AG09319 (cell line): ENCODE measurements around the gene RASSF1.

Experiments
- DNase-seq: peaks from one replicate; pipeline ENCODE4 v3.0.0-alpha.2; 2010; ENCODE audit warnings: low read depth; ENCODE audit errors: extremely low read depth
- CTCF ChIP-seq: IDR thresholded peaks from 2 replicates; pipeline ENCODE4 v1.5.1; 2011; ENCODE audit warnings: low read depth, mild to moderate bottlenecking, inconsistent platforms, low read length, moderate library complexity

The RASSF1 gene

GRCh38 chr3:50357481-50357880 lies 16.8 kb upstream of the RASSF1 start:
- no peak for TF ChIP-seq CTCF
- DNase-seq, result no peak

GRCh38 chr3:50356553-50356952 lies 15.9 kb upstream of the RASSF1 start:
- no peak for TF ChIP-seq CTCF
- DNase-seq, result no peak

GRCh38 chr3:50355829-50356552 lies 15.4 kb upstream of the RASSF1 start:
- DNase-seq, result no peak
- no peak for TF ChIP-seq CTCF

- DNase-seq, result no peak
- no peak for TF ChIP-seq CTCF
Observed at GRCh38 chr3:50354850-50355249, 14.2 kb upstream of the RASSF1 start.

- TF ChIP-seq CTCF, result no peak
- no peak for DNase-seq
Observed at GRCh38 chr3:50354186-50354764, 13.6 kb upstream of the RASSF1 start.

- DNase-seq, result no peak
- TF ChIP-seq CTCF, result no peak
Observed at GRCh38 chr3:50353245-50354004, 12.8 kb upstream of the RASSF1 start.

- DNase-seq, result no peak
- TF ChIP-seq CTCF, result no peak; the same call in 1 of the 2 replicates
Observed at GRCh38 chr3:50352781-50353180, 12.1 kb upstream of the RASSF1 start.
